Caco-2 (cell line): ENCODE data around the gene CDKN1A. TPM values are rescaled to one million over a fixed set of nuclear protein-coding genes. Genes with fewer than 3 reads are reported as not detected.

Experiments
- BruUV-seq: library from RNA; stranded (reverse); fragments of 400-500 nt; replicated peaks from 2 replicates; lab custom pipeline; 2021; lab: Mats Ljungman, UMichigan
- CTCF ChIA-PET: fragments of 300-600 bp; sonication (Branson Sonifier 250); formaldehyde crosslinking; loops from one replicate; lab custom pipeline; 2022; ENCODE audit warnings: antibody characterized with exemption; lab: Charles Lee
- POLR2A ChIA-PET: fragments of 300-600 bp; sonication (Branson Sonifier 250); formaldehyde crosslinking; loops from one replicate; lab custom pipeline; 2022; ENCODE audit warnings: antibody characterized with exemption; lab: Charles Lee
- DNase-seq, 2 experiments: peaks; one replicate each; pipeline versions ENCODE4 v3.0.0 to v3.0.0-alpha.2; 2020 to 2022
- H3K27me3 ChIP-seq: replicated peaks from 2 replicates; pipeline ENCODE4 v1.6.0; 2011; ENCODE audit warnings: low read length; ENCODE audit not compliant: control insufficient read depth, insufficient read depth
- H3K36me3 ChIP-seq: 2 replicates; pipeline ENCODE4 v1.5.1; 2011; ENCODE audit warnings: low read length; ENCODE audit not compliant: control insufficient read depth, insufficient read depth
- H3K4me1 ChIP-seq: fragments of 250-450 bp; sonication (Bioruptor Pico); 2 replicates; pipeline ENCODE4 v1.5.1; 2020; ENCODE audit warnings: mild to moderate bottlenecking
- H3K4me3 ChIP-seq: 2 replicates; pipeline ENCODE4 v1.5.1; 2011; ENCODE audit warnings: low read depth, mild to moderate bottlenecking, control low read depth, low read length
- H3K9me3 ChIP-seq: fragments of 250-450 bp; sonication (Bioruptor Pico); 2 replicates; pipeline ENCODE4 v1.5.1; 2020; ENCODE audit warnings: mild to moderate bottlenecking, moderate library complexity
- H3K27ac Mint-ChIP-seq: one replicate; pipeline ENCODE4 v1.8.0; 2022; ENCODE audit warnings: mixed read lengths; ENCODE audit not compliant: unreplicated experiment
- H3K27me3 Mint-ChIP-seq: one replicate; pipeline ENCODE4 v1.8.0; 2022; ENCODE audit warnings: mixed read lengths; ENCODE audit not compliant: insufficient read depth, unreplicated experiment
- H3K36me3 Mint-ChIP-seq: one replicate; pipeline ENCODE4 v1.8.0; 2022; ENCODE audit warnings: mild to moderate bottlenecking, mixed read lengths; ENCODE audit not compliant: insufficient read depth, unreplicated experiment
- H3K4me1 Mint-ChIP-seq: one replicate; pipeline ENCODE4 v1.8.0; 2022; ENCODE audit warnings: low read depth, mixed read lengths; ENCODE audit not compliant: unreplicated experiment
- H3K4me3 Mint-ChIP-seq: one replicate; pipeline ENCODE4 v1.8.0; 2022; ENCODE audit warnings: mild to moderate bottlenecking, moderate library complexity, mixed read lengths; ENCODE audit not compliant: unreplicated experiment
- H3K9me3 Mint-ChIP-seq: one replicate; pipeline ENCODE4 v1.8.0; 2022; ENCODE audit warnings: mixed read lengths; ENCODE audit not compliant: unreplicated experiment
- CTCF ChIP-seq, 2 experiments: fragments of 200-600 bp in 1 of 2; IDR thresholded peaks; 1 replicate in 1 of 2; 2 replicates in 1 of 2; pipeline versions ENCODE4 v1.5.1 to v1.8.0; 2011 to 2022; ENCODE audit warnings: antibody characterized with exemption in 1 of 2, control low read depth in 1 of 2, inconsistent platforms in 1 of 2, low read depth in 1 of 2, low read length in 1 of 2, mild to moderate bottlenecking in 1 of 2, moderate library complexity in 1 of 2; ENCODE audit not compliant: insufficient read depth in 1 of 2, severe bottlenecking in 1 of 2, unreplicated experiment in 1 of 2
- intact Hi-C: fragments of 100-400 bp; cut with micrococcal nuclease; formaldehyde crosslinking; loops from one replicate; pipeline ENCODE4 v1.10.0; 2022; ENCODE audit not compliant: unreplicated experiment
- total RNA-seq: library from RNA; stranded (reverse); gene quantifications from 2 replicates; pipeline ENCODE4 v1.2.3, GENCODE V29; 2022

The CDKN1A gene
- total RNA-seq, 1 experiment from 2014 or later = 3.0 TPM

GRCh38 chr6:36684447-36684812 lies 5.9 kb downstream of the CDKN1A start:
- Mint-ChIP-seq H3K36me3 (peaks cover 11% of the 10 kb centered on the region), H3K9me3 (no peaks in the 10 kb centered on the region), H3K4me3 (no peak overlapping the region), H3K27ac (no peak overlapping the region), H3K27me3 (no peaks in the 10 kb centered on the region), H3K4me1 (peaks cover 13% of the 10 kb centered on the region)
- no peak for TF ChIP-seq CTCF (IDR thresholded peaks at IDR 0.05; ENCODE audit: insufficient read depth in 1 of 2, low read depth in 1 of 2, low read length in 1 of 2, severe bottlenecking in 1 of 2, unreplicated experiment in 1 of 2)
- DNase-seq = no peak
- H3K36me3 ChIP-seq = no peaks in the 10 kb centered on the region
- H3K4me1 ChIP-seq = peaks cover 15% of the 10 kb centered on the region
- no TSS peak for BruUV-seq
- no peaks in the 10 kb centered on the region for H3K9me3 ChIP-seq
- no peak overlapping the region for H3K4me3 ChIP-seq
- intact Hi-C loops = loop anchor here (10.0 kb wide), 1 partner anchor 70 kb away; no protein-coding TSS in a partner anchor
- POLR2A ChIA-PET = no interaction called here
- CTCF ChIA-PET = no interaction called here
- no peaks in the 10 kb centered on the region for H3K27me3 ChIP-seq

- no peak overlapping the region for H3K4me3 Mint-ChIP-seq
- peaks cover 13% of the 10 kb centered on the region for H3K4me1 Mint-ChIP-seq
- Histone ChIP-seq H3K36me3 (no peaks in the 10 kb centered on the region), H3K4me1 (peaks cover 15% of the 10 kb centered on the region), H3K27me3 (no peaks in the 10 kb centered on the region; the same call in 1 of the 2 replicates), H3K4me3 (no peak overlapping the region), H3K9me3 (no peaks in the 10 kb centered on the region)
- no peak overlapping the region for H3K27ac Mint-ChIP-seq
- H3K27me3 Mint-ChIP-seq = no peaks in the 10 kb centered on the region
- POLR2A ChIA-PET = no interaction called here
- peaks cover 6% of the 10 kb centered on the region for H3K36me3 Mint-ChIP-seq
- H3K9me3 Mint-ChIP-seq = no peaks in the 10 kb centered on the region
- BruUV-seq = no TSS peak
- intact Hi-C loops = loop anchor here (10.0 kb wide), 1 partner anchor 69 kb away; no protein-coding TSS in a partner anchor
- no peak for DNase-seq
- no peak for TF ChIP-seq CTCF (IDR thresholded peaks at IDR 0.05; ENCODE audit: insufficient read depth in 1 of 2, low read depth in 1 of 2, low read length in 1 of 2, severe bottlenecking in 1 of 2, unreplicated experiment in 1 of 2)
- CTCF ChIA-PET = no interaction called here
Observed at GRCh38 chr6:36685166-36685924, 6.8 kb downstream of the CDKN1A start.

- H3K36me3 Mint-ChIP-seq = peaks cover 5% of the 10 kb centered on the region
- intact Hi-C loops = loop anchor here (10.0 kb wide), 1 partner anchor 69 kb away; no protein-coding TSS in a partner anchor
- Histone ChIP-seq H3K27me3 (no peaks in the 10 kb centered on the region; the same call in 1 of the 2 replicates), H3K9me3 (no peaks in the 10 kb centered on the region), H3K4me3 (no peak overlapping the region), H3K36me3 (no peaks in the 10 kb centered on the region), H3K4me1 (peaks cover 15% of the 10 kb centered on the region)
- H3K27me3 Mint-ChIP-seq = no peaks in the 10 kb centered on the region
- no peak overlapping the region for H3K4me3 Mint-ChIP-seq
- ChIA-PET POLR2A (no interaction called here), CTCF (no interaction called here)
- no peak for TF ChIP-seq CTCF (IDR thresholded peaks at IDR 0.05; ENCODE audit: insufficient read depth in 1 of 2, low read depth in 1 of 2, low read length in 1 of 2, severe bottlenecking in 1 of 2, unreplicated experiment in 1 of 2)
- H3K4me1 Mint-ChIP-seq = peaks cover 6% of the 10 kb centered on the region
- H3K9me3 Mint-ChIP-seq = no peaks in the 10 kb centered on the region
- H3K27ac Mint-ChIP-seq = no peak overlapping the region
- DNase-seq = no peak
- no TSS peak for BruUV-seq
Observed at GRCh38 chr6:36685926-36686667, 7.6 kb downstream of the CDKN1A start.
